Neutrophil (primary cell): Measurements from ENCODE around the gene CIBAR2.

Source experiments
- H3K27ac ChIP-seq: fragments of 200-600 bp; sonication (generic); 2 replicates; pipeline ENCODE4 v1.5.1; 2016; ENCODE audit warnings: mild to moderate bottlenecking, moderate library complexity
- H3K27me3 ChIP-seq: fragments of 200-600 bp; sonication (generic); 2 replicates; pipeline ENCODE4 v1.6.0; 2016; ENCODE audit warnings: mild to moderate bottlenecking
- H3K36me3 ChIP-seq: fragments of 200-600 bp; sonication (generic); 2 replicates; pipeline ENCODE4 v1.5.1; 2017
- H3K4me1 ChIP-seq, 2 experiments: fragments of 200-600 bp in 1 of 2; sonication (generic) in 1 of 2; 1 replicate in 1 of 2; 2 replicates in 1 of 2; pipeline versions ENCODE4 v1.5.1 to v1.6.1; 2013 to 2016; ENCODE audit warnings: low read depth in 1 of 2, low read length in 1 of 2, mild to moderate bottlenecking in 1 of 2, moderate library complexity in 1 of 2; ENCODE audit not compliant: control insufficient read depth in 1 of 2, insufficient read depth in 1 of 2
- H3K4me3 ChIP-seq, 2 experiments: fragments of 200-600 bp in 1 of 2; sonication (generic) in 1 of 2; 1 replicate in 1 of 2; 2 replicates in 1 of 2; pipeline ENCODE4 v1.5.1; 2013 to 2016; ENCODE audit warnings: low read depth in 1 of 2, low read length in 1 of 2, mild to moderate bottlenecking in 1 of 2, moderate library complexity in 1 of 2
- H3K9me3 ChIP-seq: fragments of 200-600 bp; sonication (generic); 2 replicates; pipeline ENCODE4 v1.5.1; 2016
- TF ChIP-seq, protein P1 (sequence below): fragments of 200-600 bp; sonication (generic); IDR thresholded peaks from 2 replicates; pipeline ENCODE4 v1.5.1; 2016; ENCODE audit warnings: antibody characterized with exemption

The CIBAR2 gene

GRCh38 chr16:85110105-85110504 is 2.2 kb downstream of the CIBAR2 start:
- peaks cover 13% of the 10 kb centered on the region for H3K27me3 ChIP-seq
- TF ChIP-seq, protein P1, sequence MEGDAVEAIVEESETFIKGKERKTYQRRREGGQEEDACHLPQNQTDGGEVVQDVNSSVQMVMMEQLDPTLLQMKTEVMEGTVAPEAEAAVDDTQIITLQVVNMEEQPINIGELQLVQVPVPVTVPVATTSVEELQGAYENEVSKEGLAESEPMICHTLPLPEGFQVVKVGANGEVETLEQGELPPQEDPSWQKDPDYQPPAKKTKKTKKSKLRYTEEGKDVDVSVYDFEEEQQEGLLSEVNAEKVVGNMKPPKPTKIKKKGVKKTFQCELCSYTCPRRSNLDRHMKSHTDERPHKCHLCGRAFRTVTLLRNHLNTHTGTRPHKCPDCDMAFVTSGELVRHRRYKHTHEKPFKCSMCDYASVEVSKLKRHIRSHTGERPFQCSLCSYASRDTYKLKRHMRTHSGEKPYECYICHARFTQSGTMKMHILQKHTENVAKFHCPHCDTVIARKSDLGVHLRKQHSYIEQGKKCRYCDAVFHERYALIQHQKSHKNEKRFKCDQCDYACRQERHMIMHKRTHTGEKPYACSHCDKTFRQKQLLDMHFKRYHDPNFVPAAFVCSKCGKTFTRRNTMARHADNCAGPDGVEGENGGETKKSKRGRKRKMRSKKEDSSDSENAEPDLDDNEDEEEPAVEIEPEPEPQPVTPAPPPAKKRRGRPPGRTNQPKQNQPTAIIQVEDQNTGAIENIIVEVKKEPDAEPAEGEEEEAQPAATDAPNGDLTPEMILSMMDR = no peak
- no peaks in the 10 kb centered on the region for H3K36me3 ChIP-seq
- no peak overlapping the region for H3K4me3 ChIP-seq
- no peaks in the 10 kb centered on the region for H3K9me3 ChIP-seq
- H3K4me1 ChIP-seq = peaks cover 2 to 5% of the 10 kb centered on the region in 2 experiments
- no peak overlapping the region for H3K27ac ChIP-seq

GRCh38 chr16:85107532-85107931 is 4.7 kb downstream of the CIBAR2 start:
- Histone ChIP-seq H3K4me3 (no peak overlapping the region), H3K4me1 (peaks cover 0 to 5% of the 10 kb centered on the region in 2 experiments)

GRCh38 chr16:85107083-85107482 is 5.2 kb downstream of the CIBAR2 start:
- H3K36me3 ChIP-seq = no peaks in the 10 kb centered on the region
- peaks cover 0 to 5% of the 10 kb centered on the region in 2 experiments for H3K4me1 ChIP-seq
- H3K4me3 ChIP-seq = no peak overlapping the region
- H3K9me3 ChIP-seq = no peaks in the 10 kb centered on the region
- H3K27ac ChIP-seq = no peak overlapping the region
- peaks cover 32% of the 10 kb centered on the region for H3K27me3 ChIP-seq
- TF ChIP-seq, protein P1 = no peak

More at GRCh38 chr16:85107532-85107931, 4.7 kb downstream of the CIBAR2 start:
- H3K27me3 ChIP-seq = peaks cover 28% of the 10 kb centered on the region
- no peaks in the 10 kb centered on the region for H3K36me3 ChIP-seq
- H3K27ac ChIP-seq = no peak overlapping the region
- no peaks in the 10 kb centered on the region for H3K9me3 ChIP-seq
- TF ChIP-seq, protein P1 = no peak

- H3K4me1 ChIP-seq = peaks cover 0 to 5% of the 10 kb centered on the region in 2 experiments
- H3K4me3 ChIP-seq = no peak overlapping the region
- H3K27ac ChIP-seq = no peak overlapping the region
- no peaks in the 10 kb centered on the region for H3K9me3 ChIP-seq
- no peaks in the 10 kb centered on the region for H3K36me3 ChIP-seq
- TF ChIP-seq, protein P1 = no peak
- H3K27me3 ChIP-seq = peaks cover 34% of the 10 kb centered on the region
Measured at GRCh38 chr16:85105475-85105874, 6.8 kb downstream of the CIBAR2 start.

- no peak overlapping the region for H3K4me3 ChIP-seq
- H3K36me3 ChIP-seq = no peaks in the 10 kb centered on the region
- no peak overlapping the region for H3K27ac ChIP-seq
- peaks cover 0 to 5% of the 10 kb centered on the region in 2 experiments for H3K4me1 ChIP-seq
- TF ChIP-seq, protein P1 = no peak
- no peaks in the 10 kb centered on the region for H3K9me3 ChIP-seq
- H3K27me3 ChIP-seq = peaks cover 34% of the 10 kb centered on the region
Measured at GRCh38 chr16:85104821-85105391, 7.4 kb downstream of the CIBAR2 start.
